ENCODE results near the gene OAS2.

Gene OAS2

GRCh38 chr12:113058553-113058952, 80.2 kb downstream of the OAS2 start:
- no peak for DNase-seq (ENCODE audit: low spot score)

- DNase-seq (ENCODE audit: low spot score), result no peak
These were observed 80.8 kb downstream of the OAS2 start for GRCh38 chr12:113059071-113059595.

- DNase-seq (ENCODE audit: low spot score), result no peak
These were observed 82.1 kb downstream of the OAS2 start for GRCh38 chr12:113060336-113060960.

GRCh38 chr12:113061061-113061694, 82.9 kb downstream of the OAS2 start:
- DNase-seq (ENCODE audit: low spot score), result no peak
